NB4 (cell line): ENCODE results near the gene VPS35L.
A peak's percentile ranks its signal among the peaks of the same experiment; 100 is the strongest.

Source experiments
- DNase-seq: peaks from one replicate; pipeline ENCODE4 v3.0.0; 2010; ENCODE audit warnings: low read depth
- H3K4me3 ChIP-seq: one replicate; pipeline ENCODE4 v1.5.1; 2011; ENCODE audit warnings: mild to moderate bottlenecking, low read depth, low read length, moderate library complexity
- CTCF ChIP-seq: IDR thresholded peaks from one replicate; pipeline ENCODE4 v1.5.1; 2012; ENCODE audit warnings: low read depth, low read length
- MAX ChIP-seq: IDR thresholded peaks from 2 replicates; pipeline ENCODE4 v1.6.1; 2011; ENCODE audit warnings: low read depth, low read length
- MYC ChIP-seq: IDR thresholded peaks from 2 replicates; pipeline ENCODE4 v1.6.1; 2011; ENCODE audit warnings: low read depth, low read length
- POLR2A ChIP-seq: IDR thresholded peaks from 2 replicates; pipeline ENCODE4 v1.6.1; 2011; ENCODE audit warnings: mild to moderate bottlenecking; ENCODE audit not compliant: insufficient read length; ENCODE audit errors: extremely low read depth

Gene VPS35L

GRCh38 chr16:19555186-19555937 is at the start of gene VPS35L:
Gene VPS35L (plus strand): TSS chr16:19555703. CDS start chr16:19555730, 27 bp downstream.
- peak within 1 kb of the TSS; percentile 80 for H3K4me3 ChIP-seq
- DNase-seq, result peak; percentile 97
- TF ChIP-seq CTCF (peak; percentile 42), MAX (peak; percentile 72), POLR2A (no peak)

DNA sequence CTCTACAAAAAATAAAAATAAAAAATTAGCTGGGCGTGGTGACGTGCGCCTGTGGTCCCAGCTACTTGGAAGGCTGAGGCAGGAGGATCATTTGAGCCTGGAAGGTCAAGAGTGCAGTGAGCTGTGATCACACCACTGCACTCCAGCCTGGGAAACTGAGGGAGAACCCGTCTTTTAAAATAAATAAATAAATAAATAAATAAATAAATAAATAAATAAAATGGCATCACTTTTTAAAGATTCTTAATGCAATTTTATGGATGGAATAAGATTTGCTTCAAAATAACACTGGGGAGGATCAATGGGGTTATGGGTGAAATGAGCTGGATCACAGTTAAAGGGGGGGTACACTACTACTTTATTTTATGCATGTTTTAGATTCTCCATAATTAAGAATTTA is 48.5 kb upstream of the VPS35L start:
- no peak overlapping the region for H3K4me3 ChIP-seq
- DNase-seq, result no peak
- TF ChIP-seq MAX (no peak), CTCF (no peak), POLR2A (no peak), MYC (no peak)

GRCh38 chr16:19507867-19508266 is 47.6 kb upstream of the VPS35L start:
- DNase-seq, result no peak
- no peak overlapping the region for H3K4me3 ChIP-seq
- TF ChIP-seq MYC (no peak), POLR2A (no peak), CTCF (no peak), MAX (no peak)

DNA sequence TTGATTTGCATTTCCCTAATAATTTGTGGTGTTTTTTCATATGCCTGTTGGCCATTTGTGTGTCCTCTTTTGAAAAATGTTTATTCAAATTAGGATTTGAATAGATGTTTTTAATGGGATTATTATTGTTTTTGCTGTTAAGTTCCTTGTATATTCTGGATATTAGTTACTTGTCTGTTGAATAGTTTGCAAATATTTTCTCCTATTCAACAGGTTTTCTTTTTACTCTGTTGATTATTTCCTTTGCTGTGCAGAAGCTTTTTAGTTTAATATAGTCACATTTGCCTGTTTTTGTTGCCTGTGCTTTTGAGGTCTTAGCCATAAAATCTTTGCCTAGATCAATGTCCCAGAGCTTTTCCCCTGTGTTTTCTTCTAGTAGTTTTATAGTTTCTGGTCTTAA is 43.2 kb upstream of the VPS35L start:
- no peak for DNase-seq
- H3K4me3 ChIP-seq, result no peak overlapping the region
- TF ChIP-seq POLR2A (no peak), MAX (no peak), MYC (no peak), CTCF (no peak)

GRCh38 chr16:19513377-19514053 is 42.0 kb upstream of the VPS35L start:
- TF ChIP-seq MYC (peak; percentile 44; the same call in 1 of the 2 replicates), POLR2A (no peak), MAX (peak; percentile 48; the same call in 1 of the 2 replicates)
- peak; percentile 85 for DNase-seq
- peak overlapping the region; percentile 30 for H3K4me3 ChIP-seq

DNA sequence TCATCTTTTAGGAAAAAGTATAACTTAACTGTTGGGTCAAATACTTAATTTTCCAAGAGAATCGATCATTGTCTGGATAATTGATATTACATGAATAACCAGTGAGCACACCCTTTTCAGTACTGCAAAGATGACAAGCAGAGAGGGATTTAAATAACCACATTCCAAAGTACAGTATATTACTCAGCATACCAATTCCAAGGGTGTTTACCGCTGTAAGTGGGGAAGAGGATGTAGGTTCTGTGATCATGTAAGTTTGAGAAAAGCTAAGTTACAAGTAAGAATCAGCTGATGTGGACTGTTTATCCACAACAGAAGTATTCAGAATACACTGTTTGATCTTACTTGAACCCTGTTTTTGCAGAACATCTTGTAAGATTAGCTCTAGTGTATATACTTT is 39.7 kb upstream of the VPS35L start:
- TF ChIP-seq MYC (no peak), MAX (no peak), CTCF (no peak), POLR2A (no peak)
- no peak for DNase-seq
- no peak overlapping the region for H3K4me3 ChIP-seq
